GM18858 (cell line): Measurements from ENCODE around the gene ZNF232.
"Not testable (repeated sequence)": the region's sequence is repeated elsewhere in the genome, so short reads cannot be mapped to it uniquely, and the experiment has no call there.

Experiments used
- ATAC-seq: cut with Tn5 transposase; IDR thresholded peaks from one replicate; pipeline ENCODE4 v1.9.1; 2021; ENCODE audit not compliant: unreplicated experiment

ZNF232 gene

GRCh38 chr17:5130261-5130660 is 18.6 kb upstream of the ZNF232 start:
- ATAC-seq: not testable (repeated sequence)

DNA sequence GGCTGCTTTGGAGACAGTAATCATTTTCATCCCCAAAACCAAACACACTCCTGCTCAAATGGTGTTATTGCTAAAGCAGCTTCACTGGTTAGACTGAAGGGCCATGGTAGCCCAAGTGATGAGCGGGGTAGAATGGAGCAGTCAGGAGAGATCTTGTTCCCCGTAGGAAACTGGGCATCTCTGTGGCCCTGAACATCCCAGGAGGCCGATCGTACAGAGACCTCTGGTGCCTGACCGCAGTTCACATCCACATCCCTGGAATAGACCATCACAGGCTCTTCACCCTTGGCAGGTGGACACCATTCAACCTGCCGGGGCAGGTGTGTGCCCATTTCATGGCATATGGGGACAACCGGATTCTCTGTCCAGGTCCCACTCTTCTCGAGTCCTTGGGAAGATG is 18.1 kb upstream of the ZNF232 start:
- not testable (repeated sequence) for ATAC-seq

- no peak for ATAC-seq
Observed at GRCh38 chr17:5128905-5129535, 17.3 kb upstream of the ZNF232 start.

DNA sequence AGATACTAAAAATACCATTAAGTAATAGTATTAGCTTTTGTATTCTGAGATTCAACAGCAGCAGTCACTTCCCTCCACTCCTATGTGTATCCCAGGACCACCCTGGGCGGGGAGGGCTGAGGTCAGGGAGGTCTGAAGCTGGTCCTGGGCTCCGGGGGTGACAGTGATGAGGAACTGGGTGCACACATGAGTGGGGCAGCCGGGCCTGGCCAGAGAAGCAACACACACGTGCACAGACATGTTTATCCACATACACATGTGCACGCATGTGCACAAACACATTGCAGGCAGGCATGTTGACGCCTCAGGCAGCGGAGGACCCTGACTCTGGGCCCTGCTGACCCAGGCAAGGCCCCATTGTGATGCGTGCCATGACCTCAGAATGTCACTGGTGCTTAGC is 16.7 kb upstream of the ZNF232 start:
- ATAC-seq: not testable (repeated sequence)

DNA sequence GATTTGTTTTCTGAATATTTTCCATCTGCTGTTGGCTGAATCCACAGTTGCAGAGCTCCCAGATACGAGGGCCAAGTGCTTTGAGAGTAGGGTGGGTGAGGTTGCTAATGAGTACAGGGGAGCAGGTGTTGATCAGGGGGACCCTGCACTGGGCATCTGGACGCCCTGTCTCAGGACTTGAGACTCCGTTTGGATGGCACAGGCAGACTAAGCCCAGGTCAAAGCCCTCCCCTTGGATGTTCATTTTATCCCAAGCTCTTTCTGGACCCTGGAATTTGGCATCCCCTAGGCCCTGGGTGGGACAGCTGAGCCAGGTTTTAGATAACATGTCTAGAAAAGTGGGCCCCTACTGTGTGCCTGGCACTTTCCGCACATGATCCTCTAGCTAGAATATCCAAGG is 16.2 kb upstream of the ZNF232 start:
- no peak for ATAC-seq

DNA sequence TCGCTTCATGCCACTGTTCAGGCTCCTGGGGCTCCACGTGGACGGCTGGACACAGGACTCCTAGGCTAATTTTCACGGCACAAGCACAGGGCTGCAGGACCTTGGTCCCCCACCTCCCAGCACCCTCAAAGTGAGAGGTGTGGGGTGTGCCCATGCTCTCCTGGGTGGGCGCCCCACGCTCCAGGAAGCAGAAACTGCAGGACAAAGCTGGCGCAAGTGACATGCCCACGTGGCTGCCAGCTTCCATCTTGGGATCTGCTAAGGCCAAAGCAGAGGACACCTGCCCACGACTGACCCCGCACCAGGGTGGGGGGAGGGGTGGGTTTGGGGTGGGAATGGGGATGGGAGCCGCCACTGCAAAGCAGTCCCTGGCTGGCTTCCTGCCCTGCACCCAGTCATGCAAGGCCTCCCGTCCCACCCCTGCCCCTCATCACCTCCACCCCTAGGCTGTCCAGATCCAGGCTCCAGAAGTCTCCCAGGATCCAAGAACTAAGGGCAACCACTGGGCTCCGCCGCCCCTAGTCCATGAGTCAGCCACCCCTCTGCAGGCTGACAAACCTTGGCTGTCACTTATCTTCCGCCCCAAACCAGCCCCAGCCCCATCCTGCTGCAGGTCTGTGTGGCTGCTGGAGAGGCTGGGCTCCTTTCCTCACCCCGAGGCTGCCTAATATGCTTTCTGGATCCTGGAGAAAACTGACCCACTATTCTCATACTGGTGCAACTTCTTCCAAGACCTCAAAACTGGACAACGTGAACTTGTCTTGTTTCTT is 15.2 kb upstream of the ZNF232 start:
- ATAC-seq: no peak

DNA sequence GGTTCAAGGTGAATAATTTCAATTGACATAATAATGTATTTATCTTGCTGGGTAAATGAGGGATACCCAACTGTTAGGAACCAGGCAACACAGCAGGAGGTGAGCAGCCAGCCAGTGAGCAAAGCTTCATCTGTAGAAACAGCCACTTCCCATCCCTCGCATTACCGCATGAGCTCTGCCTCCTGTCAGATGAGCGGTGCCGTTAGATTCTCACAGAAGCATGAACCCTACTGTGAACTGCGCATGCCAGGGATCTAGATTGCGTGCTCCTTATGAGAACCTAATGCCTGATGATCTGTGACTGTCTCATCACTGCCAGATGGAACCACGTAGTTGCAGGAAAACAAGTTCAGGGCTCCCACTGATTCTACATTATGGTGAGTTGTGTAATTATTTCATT is 13.2 kb upstream of the ZNF232 start:
- ATAC-seq: not testable (repeated sequence)

- not testable (repeated sequence) for ATAC-seq
Observed at GRCh38 chr17:5124125-5124760, 12.6 kb upstream of the ZNF232 start.

- ATAC-seq: no peak
Observed at GRCh38 chr17:5123343-5124124, 11.9 kb upstream of the ZNF232 start.

GRCh38 chr17:5122586-5123342 is 11.1 kb upstream of the ZNF232 start:
- no peak for ATAC-seq

GRCh38 chr17:5122056-5122455 is 10.4 kb upstream of the ZNF232 start:
- not testable (repeated sequence) for ATAC-seq

GRCh38 chr17:5121186-5121841 is 9.6 kb upstream of the ZNF232 start:
- no peak for ATAC-seq

DNA sequence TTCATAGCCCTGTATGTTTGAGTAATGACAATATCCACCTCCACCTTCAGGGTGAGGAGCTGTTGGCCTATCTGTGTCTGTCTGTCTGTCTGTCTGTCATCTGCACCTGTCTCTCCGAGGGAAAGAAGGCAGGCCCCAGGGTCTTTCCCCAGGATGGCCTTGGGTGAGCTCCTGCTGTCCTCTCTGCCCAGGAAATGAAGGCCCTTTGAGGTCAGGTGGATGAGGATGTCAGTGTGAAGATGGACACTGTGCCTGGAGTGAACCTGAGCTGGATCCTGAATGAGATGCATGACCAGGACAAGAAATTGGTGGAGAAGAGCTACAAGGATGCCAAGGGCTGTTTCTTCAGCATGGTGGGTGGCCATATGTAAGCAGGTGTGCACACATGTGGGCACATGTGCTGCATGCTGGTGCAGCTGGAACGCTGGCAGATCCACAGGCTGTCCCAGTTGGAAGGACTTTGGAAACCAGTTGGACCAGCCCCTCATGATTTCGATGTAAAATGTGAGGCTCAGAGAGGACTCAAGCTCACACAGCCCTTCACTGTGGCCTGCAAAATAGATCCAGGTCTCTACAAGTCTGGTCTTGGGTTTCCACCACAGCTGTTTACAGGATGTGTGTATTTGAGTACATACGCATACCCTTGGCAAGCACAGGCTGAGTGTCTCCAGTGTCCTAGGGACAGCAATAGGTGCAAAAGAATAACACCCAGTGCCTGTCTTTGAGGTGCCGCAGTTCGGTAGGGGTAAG is 8.9 kb upstream of the ZNF232 start:
- ATAC-seq: not testable (repeated sequence)

DNA sequence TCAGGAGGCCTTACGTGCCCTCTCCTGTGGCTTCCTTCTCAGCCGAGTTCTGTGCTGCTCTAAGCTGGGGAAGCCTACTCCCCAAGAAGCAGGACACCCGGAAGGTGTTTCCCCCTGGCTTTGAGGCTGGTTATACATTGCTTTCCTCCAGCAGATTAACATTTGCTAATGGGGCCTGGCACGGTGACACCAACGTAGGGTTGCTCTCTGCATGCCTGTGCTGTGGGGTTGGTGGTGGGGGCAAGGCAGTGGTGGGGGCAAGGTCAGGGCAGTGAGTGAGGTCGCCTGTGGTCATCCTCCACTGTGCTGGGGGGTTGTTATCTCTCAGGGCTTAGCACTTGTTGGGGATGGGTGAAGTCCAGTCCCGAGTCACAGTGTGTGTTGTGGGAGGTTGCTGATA is 8.4 kb upstream of the ZNF232 start:
- no peak for ATAC-seq

- no peak for ATAC-seq
Observed at GRCh38 chr17:5118219-5118618, 6.5 kb upstream of the ZNF232 start.

DNA sequence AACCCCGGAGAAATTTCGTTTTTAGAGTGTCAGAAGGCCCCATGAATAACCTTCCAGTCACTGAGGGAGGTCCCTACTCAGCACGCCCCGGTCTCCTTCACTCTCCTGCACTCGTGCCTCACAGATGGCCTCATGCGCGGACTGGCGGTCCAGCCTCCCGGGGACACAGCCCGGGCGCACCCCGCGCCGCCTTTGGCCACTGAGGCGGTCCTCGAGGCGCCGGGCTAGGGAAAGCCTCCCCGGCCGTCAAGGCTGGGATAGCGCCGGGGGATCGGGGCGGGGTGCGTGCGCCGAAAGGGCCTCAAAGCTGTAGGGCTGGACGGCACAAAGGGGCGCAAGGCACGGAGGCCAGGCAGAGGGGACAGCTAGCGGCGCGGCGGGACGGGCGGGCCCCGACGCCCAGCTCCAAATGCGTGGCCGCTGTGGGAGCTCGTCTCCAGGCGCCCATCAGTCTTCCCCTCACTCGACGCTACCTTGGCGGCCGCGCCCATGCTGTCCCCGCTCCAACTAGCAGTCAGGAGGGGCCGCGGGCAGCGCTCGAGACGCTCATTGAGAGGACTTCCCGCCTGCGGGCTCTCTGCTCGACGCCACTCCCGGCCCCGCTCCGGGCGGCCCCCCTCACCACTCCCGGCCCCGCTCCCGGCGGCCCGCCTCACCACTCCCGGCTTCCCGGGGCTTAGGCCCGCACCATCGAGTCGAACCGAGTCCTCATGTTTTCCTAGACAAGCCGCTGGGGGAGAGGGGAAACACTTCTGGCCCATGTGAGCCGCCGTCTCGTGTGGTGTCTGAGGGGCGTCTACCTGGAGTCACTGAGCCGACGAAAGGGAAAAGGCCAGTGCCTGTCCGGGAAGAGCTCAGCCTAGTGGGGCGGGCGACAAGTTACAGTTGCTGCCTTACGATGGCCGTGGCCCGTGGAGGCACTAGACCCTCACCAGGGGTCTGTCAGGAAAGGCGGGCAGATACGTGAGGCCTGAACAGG is 4.3 kb upstream of the ZNF232 start, which contains the start of gene USP6:
USP6 (plus strand) TSS at position 360 of the 979 bp plus-strand sequence. CDS start 14,336 bp downstream, outside the sequence.
- no peak for ATAC-seq

DNA sequence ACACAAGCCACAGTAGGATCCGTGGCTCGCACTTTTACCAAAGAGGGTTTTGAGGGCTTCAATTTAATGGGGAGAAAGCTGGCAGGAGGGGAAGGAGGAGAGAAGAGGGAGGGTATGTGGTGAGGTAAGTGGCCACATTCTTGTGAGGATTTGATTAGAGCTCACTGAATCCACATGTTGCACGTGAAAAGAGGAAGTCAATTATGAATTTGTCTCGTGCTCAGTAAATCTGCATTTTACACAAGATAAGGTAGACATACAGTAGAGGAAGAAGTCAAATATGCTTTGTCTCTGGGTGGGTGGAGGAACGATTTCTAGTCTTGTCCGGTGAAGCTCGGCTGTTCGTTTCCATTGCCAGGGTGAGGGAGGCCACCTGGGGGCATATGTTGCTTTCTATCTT is 862 bp downstream of the ZNF232 start:
- no peak for ATAC-seq

- no peak for ATAC-seq
Observed at GRCh38 chr17:5100832-5101231, 10.8 kb downstream of the ZNF232 start.
